OCI-LY3 (cell line): ENCODE data around the gene ST6GALNAC5.

Experiments used
- H2AFZ ChIP-seq: fragments of 200-600, 300-600 bp; shearing (Covaris generic); 2 replicates; pipeline ENCODE4 v1.6.0; 2014; ENCODE audit warnings: antibody characterized with exemption, low read depth, low read length
- H3K27ac ChIP-seq: fragments of 200-600, 300-600 bp; sonication (generic); 2 replicates; pipeline ENCODE4 v1.5.1; 2014; ENCODE audit warnings: mild to moderate bottlenecking, low read length, moderate library complexity, mixed read lengths
- H3K27me3 ChIP-seq: fragments of 200-600, 300-600 bp; sonication (generic); 2 replicates; pipeline ENCODE4 v1.6.1; 2014; ENCODE audit warnings: low read depth, low read length, mixed read lengths
- H3K36me3 ChIP-seq: fragments of 200-600, 300-600 bp; sonication (generic); replicated peaks from 2 replicates; pipeline ENCODE3; 2014; ENCODE audit warnings: low read depth, low read length, mixed read lengths
- H3K4me1 ChIP-seq: fragments of 300-600, 200-600 bp; sonication (generic); 2 replicates; pipeline ENCODE4 v1.6.1; 2014; ENCODE audit warnings: low read length, mixed read lengths
- H3K4me2 ChIP-seq: fragments of 200-600, 300-600 bp; sonication (generic); 2 replicates; pipeline ENCODE4 v1.6.1; 2014; ENCODE audit warnings: low read length, mixed read lengths
- H3K4me3 ChIP-seq: fragments of 300-600, 200-600 bp; sonication (generic); 2 replicates; pipeline ENCODE4 v1.5.1; 2014; ENCODE audit warnings: antibody characterized with exemption, mild to moderate bottlenecking, low read length, moderate library complexity
- H3K79me2 ChIP-seq: fragments of 300-600, 200-600 bp; shearing (Covaris generic); 2 replicates; pipeline ENCODE4 v1.6.1; 2014; ENCODE audit warnings: mild to moderate bottlenecking, low read length, mixed read lengths
- H3K9ac ChIP-seq: fragments of 300-600, 200-600 bp; shearing (Covaris generic); 2 replicates; pipeline ENCODE4 v1.6.0; 2014; ENCODE audit warnings: mild to moderate bottlenecking, low read length, moderate library complexity
- H3K9me3 ChIP-seq: fragments of 200-600, 300-600 bp; shearing (Covaris generic); 2 replicates; pipeline ENCODE4 v1.6.1; 2014; ENCODE audit warnings: low read length, mixed read lengths; ENCODE audit not compliant: insufficient read depth
- H4K20me1 ChIP-seq: fragments of 200-600, 300-600 bp; sonication (generic); 2 replicates; pipeline ENCODE4 v1.6.1; 2016; ENCODE audit warnings: low read length, mixed read lengths; ENCODE audit not compliant: insufficient read depth
- CTCF ChIP-seq: fragments of 200-600, 300-600 bp; sonication (generic); IDR thresholded peaks from 2 replicates; pipeline ENCODE4 v1.5.1; 2014; ENCODE audit warnings: antibody characterized with exemption, low read length, low read depth
- EZH2phosphoT487 ChIP-seq: fragments of 200-600 bp; shearing (Covaris generic); IDR thresholded peaks from 2 replicates; pipeline ENCODE4 v1.6.1; 2018; ENCODE audit warnings: antibody characterized with exemption, mixed run types, low read depth

The ST6GALNAC5 gene

GRCh38 chr1:76919085-76919484 lies 51.8 kb downstream of the ST6GALNAC5 start:
- no peak overlapping the region for H2AFZ ChIP-seq
- H4K20me1 ChIP-seq: no peaks in the 10 kb centered on the region
- 0 out of 2 replicates have a peak, but pooled peaks cover 11% of the 10 kb centered on the region for H3K4me1 ChIP-seq
- H3K4me2 ChIP-seq: no peak overlapping the region
- H3K27ac ChIP-seq: no peak overlapping the region
- no peaks in the 10 kb centered on the region for H3K36me3 ChIP-seq
- TF ChIP-seq CTCF (no peak), EZH2phosphoT487 (no peak)
- H3K4me3 ChIP-seq: no peak overlapping the region
- no peaks in the 10 kb centered on the region for H3K27me3 ChIP-seq
- H3K9me3 ChIP-seq: no peaks in the 10 kb centered on the region
- H3K79me2 ChIP-seq: no peaks in the 10 kb centered on the region
- no peak overlapping the region for H3K9ac ChIP-seq

GRCh38 chr1:76921590-76921989 lies 54.3 kb downstream of the ST6GALNAC5 start:
- Histone ChIP-seq H4K20me1 (no peaks in the 10 kb centered on the region), H3K27ac (no peak overlapping the region; the same call in 1 of the 2 replicates), H3K79me2 (no peaks in the 10 kb centered on the region), H3K36me3 (no peaks in the 10 kb centered on the region), H3K9ac (no peak overlapping the region), H3K4me2 (no peak overlapping the region), H3K27me3 (no peaks in the 10 kb centered on the region), H3K4me3 (no peak overlapping the region), H3K9me3 (no peaks in the 10 kb centered on the region), H2AFZ (no peak overlapping the region), H3K4me1 (0 out of 2 replicates have a peak, but pooled peaks cover 11% of the 10 kb centered on the region)
- TF ChIP-seq CTCF (no peak), EZH2phosphoT487 (no peak)

GRCh38 chr1:76925825-76926224 lies 58.5 kb downstream of the ST6GALNAC5 start:
- no peak overlapping the region for H3K4me2 ChIP-seq
- H3K9ac ChIP-seq: no peak overlapping the region
- no peak overlapping the region for H3K4me3 ChIP-seq
- H3K9me3 ChIP-seq: no peaks in the 10 kb centered on the region
- H4K20me1 ChIP-seq: no peaks in the 10 kb centered on the region
- TF ChIP-seq CTCF (no peak), EZH2phosphoT487 (no peak)
- no peaks in the 10 kb centered on the region for H3K36me3 ChIP-seq
- no peaks in the 10 kb centered on the region for H3K27me3 ChIP-seq
- H3K4me1 ChIP-seq: 0 out of 2 replicates have a peak, but pooled peaks cover 11% of the 10 kb centered on the region
- no peak overlapping the region for H2AFZ ChIP-seq
- no peaks in the 10 kb centered on the region for H3K79me2 ChIP-seq
- no peak overlapping the region for H3K27ac ChIP-seq

GRCh38 chr1:76928522-76928921 lies 61.2 kb downstream of the ST6GALNAC5 start:
- no peaks in the 10 kb centered on the region for H3K27me3 ChIP-seq
- H3K79me2 ChIP-seq: no peaks in the 10 kb centered on the region
- no peaks in the 10 kb centered on the region for H3K9me3 ChIP-seq
- H3K27ac ChIP-seq: no peak overlapping the region
- no peak for TF ChIP-seq CTCF
- no peak for TF ChIP-seq EZH2phosphoT487
- no peak overlapping the region for H2AFZ ChIP-seq
- no peaks in the 10 kb centered on the region for H4K20me1 ChIP-seq
- H3K4me1 ChIP-seq: no peaks in the 10 kb centered on the region
- no peaks in the 10 kb centered on the region for H3K36me3 ChIP-seq
- no peak overlapping the region for H3K9ac ChIP-seq
- no peak overlapping the region for H3K4me2 ChIP-seq
- no peak overlapping the region for H3K4me3 ChIP-seq
